K562 (cell line): ENCODE data around the gene POLDIP3. TPM values are rescaled to one million over a fixed set of nuclear protein-coding genes. Genes with fewer than 3 reads are reported as not detected.

Source experiments
- CBX5 ChIP-seq: IDR thresholded peaks from 2 replicates; pipeline ENCODE4 v1.6.1; 2014; ENCODE audit warnings: low read depth, borderline replicate concordance
- CHD4 ChIP-seq: fragments of 200-600 bp; sonication (generic); IDR thresholded peaks from 3 replicates; pipeline ENCODE4 v1.6.1; 2012; ENCODE audit warnings: low read depth, mild to moderate bottlenecking, mixed read lengths, low read length, inconsistent platforms; ENCODE audit not compliant: insufficient read depth, insufficient replicate concordance, poor library complexity, severe bottlenecking
- GATAD2B ChIP-seq: fragments of 450-650 bp; IDR thresholded peaks from 2 replicates; pipeline ENCODE4 v1.6.1; 2017; ENCODE audit warnings: mild to moderate bottlenecking, borderline replicate concordance
- KLF10 ChIP-seq: fragments of 250-450 bp; sonication (Bioruptor Pico); IDR thresholded peaks from 2 replicates; pipeline ENCODE4 v1.6.1; 2021; ENCODE audit warnings: matching md5 sums
- MYNN ChIP-seq, 2 experiments: sonication (generic); formaldehyde crosslinking in 1 of 2; IDR thresholded peaks; 2 replicates each; pipeline versions ENCODE4 v1.5.0 to v1.6.1; 2016 to 2020; ENCODE audit warnings: antibody characterized with exemption in 1 of 2, missing genetic modification reagents in 1 of 2
- NFIC ChIP-seq: fragments of 450-650 bp; IDR thresholded peaks from 2 replicates; pipeline ENCODE4 v1.6.1; 2017; ENCODE audit warnings: mild to moderate bottlenecking, inconsistent platforms
- NR2C2 ChIP-seq, 2 experiments: fragments of 200-800 bp in 1 of 2; sonication (Bioruptor generic) in 1 of 2; sonication (generic) in 1 of 2; formaldehyde crosslinking in 1 of 2; IDR thresholded peaks; 2 replicates each; pipeline versions ENCODE4 v1.6.1 to v1.8.0; 2016 to 2022; ENCODE audit warnings: mild to moderate bottlenecking in 1 of 2, missing compliant biosample characterization in 1 of 2, missing genetic modification characterization in 1 of 2, missing genetic modification reagents in 1 of 2
- RBFOX2 ChIP-seq: fragments of 200-400 bp; formaldehyde crosslinking; IDR thresholded peaks from 2 replicates; pipeline ENCODE4 v1.6.1; 2017; ENCODE audit warnings: low read depth, mild to moderate bottlenecking, low read length, moderate library complexity
- RBM17 ChIP-seq: fragments of 200-400 bp; formaldehyde crosslinking; IDR thresholded peaks from 2 replicates; pipeline ENCODE4 v1.6.1; 2017; ENCODE audit warnings: low read depth, mild to moderate bottlenecking, low read length, borderline replicate concordance
- SAP30 ChIP-seq: fragments of 200-600 bp; sonication (generic); IDR thresholded peaks from 2 replicates; pipeline ENCODE4 v1.6.1; 2012; ENCODE audit warnings: borderline replicate concordance, low read depth, mild to moderate bottlenecking, moderate library complexity, low read length, control low read depth, inconsistent platforms; ENCODE audit not compliant: insufficient read depth, poor library complexity, severe bottlenecking
- SP2 ChIP-seq: IDR thresholded peaks from 2 replicates; pipeline ENCODE4 v1.6.1; 2011; ENCODE audit warnings: mild to moderate bottlenecking, low read depth, low read length, moderate library complexity; ENCODE audit not compliant: poor library complexity, severe bottlenecking; ENCODE audit errors: extremely low read depth
- U2AF1 ChIP-seq: fragments of 200-400 bp; formaldehyde crosslinking; optimal IDR thresholded peaks from 2 replicates; pipeline ENCODE3; 2017; ENCODE audit warnings: mild to moderate bottlenecking, low read depth, low read length, moderate library complexity
- ZNF561 ChIP-seq: fragments of 450-650 bp; formaldehyde crosslinking; conservative IDR thresholded peaks from 2 replicates; pipeline ENCODE4 v1.4.0; 2020; ENCODE audit warnings: mild to moderate bottlenecking, moderate library complexity
- ZNF699 ChIP-seq: fragments of 250-450 bp; sonication (Bioruptor Pico); IDR thresholded peaks from 2 replicates; pipeline ENCODE4 v1.8.0; 2021; ENCODE audit warnings: mild to moderate bottlenecking, moderate library complexity; ENCODE audit not compliant: insufficient replicate concordance
- ZNF707 ChIP-seq: fragments of 250-450 bp; sonication (Bioruptor Pico); conservative IDR thresholded peaks from 2 replicates; pipeline ENCODE4 v1.8.0; 2022; ENCODE audit warnings: inconsistent platforms, mild to moderate bottlenecking, moderate library complexity
- polyA plus RNA-seq, 8 experiments: library from polyadenylated mRNA; depleted of rRNA in 4 of 8; stranded (reverse) in 5 of 8; unstranded in 3 of 8; fragments of >200 nt; fragmentation: Nextera tagmentation in 2 of 8; fragmentation: Illumina TruSeq in 1 of 8; extraction: Ambion mirVana in 2 of 8; extraction: Trizol in 1 of 8; gene quantifications; 2 replicates each; pipeline versions ENCODE4 v1.2.1 to v1.2.3, GENCODE V29; 2011 to 2014; ENCODE audit warnings: inconsistent platforms in 1 of 8, missing spikeins in 1 of 8
- total RNA-seq, 7 experiments: library from RNA; depleted of rRNA in 6 of 7; stranded (reverse); fragments of >200 nt in 6 of 7; fragmentation: Illumina TruSeq in 2 of 7; extraction: Trizol in 2 of 7; gene quantifications; 2 replicates each; pipeline versions ENCODE4 v1.2.1 to v1.2.3, GENCODE V29; 2011 to 2021; ENCODE audit warnings: low replicate concordance in 1 of 7
- TF ChIP-seq, protein P1 (sequence below), 2 experiments: fragments of 450-650 bp; IDR thresholded peaks; 2 replicates each; pipeline ENCODE4 v1.6.1; 2018; ENCODE audit warnings: mild to moderate bottlenecking in 2 of 2, low read depth in 1 of 2; ENCODE audit not compliant: partially characterized antibody in 2 of 2
- TF ChIP-seq, protein P2 (sequence below): sonication (generic); formaldehyde crosslinking; IDR thresholded peaks from 2 replicates; pipeline ENCODE4 v1.5.0; 2020; ENCODE audit warnings: missing genetic modification reagents
- TF ChIP-seq, protein P3 (sequence below): IDR thresholded peaks from 2 replicates; pipeline ENCODE4 v1.6.1; 2011; ENCODE audit not compliant: insufficient read length; ENCODE audit errors: extremely low read depth

Gene POLDIP3
- total and polyA plus RNA-seq, 9 of the 15 experiments (the other 6 are each of a cell fraction or from before 2014, with no cell fraction given), result 14.3 to 53.0 (median 26.3) TPM

DNA sequence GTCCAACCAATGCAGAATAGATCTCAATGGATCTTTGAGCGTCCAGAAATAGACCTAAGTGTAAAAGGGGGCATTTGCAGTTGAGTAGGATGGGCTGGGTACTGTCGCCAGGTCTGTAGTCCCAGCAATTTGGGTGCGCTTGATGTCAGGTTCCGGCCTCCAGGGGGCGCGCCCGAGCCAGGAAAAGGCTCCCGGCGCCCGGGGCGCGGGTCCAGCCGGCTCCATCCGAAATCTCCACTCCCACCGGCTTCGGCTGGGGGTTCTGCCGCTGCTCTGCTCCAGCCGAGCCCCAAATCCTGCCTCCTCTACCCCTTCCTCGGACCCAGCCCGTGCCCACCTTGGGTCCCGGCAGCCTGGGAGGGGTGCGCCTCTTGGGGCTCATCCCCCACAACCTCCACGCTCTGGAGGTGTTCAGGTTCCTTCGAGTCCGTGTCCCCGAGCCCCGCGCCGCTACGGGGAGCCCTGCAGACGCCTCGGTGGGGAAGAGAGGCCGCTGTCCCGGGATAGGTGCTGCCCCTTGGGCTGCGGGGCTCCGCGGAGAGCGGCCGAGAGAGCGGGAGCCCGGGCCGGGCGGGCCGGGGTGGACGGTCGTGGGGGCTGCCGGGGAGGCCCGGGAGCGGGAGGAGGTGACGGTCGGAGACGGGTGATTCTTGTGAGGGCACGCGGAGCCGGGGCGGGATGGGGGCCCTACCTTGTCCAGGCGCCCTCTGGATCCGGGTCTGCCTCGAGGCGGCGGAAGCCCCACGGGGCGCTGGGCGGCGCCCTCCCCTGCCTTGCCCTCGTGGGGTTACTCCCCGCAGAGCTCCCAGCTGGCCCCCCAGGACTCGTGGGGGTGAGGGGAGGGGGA is 47.5 kb upstream of the POLDIP3 start (continued):
- TF ChIP-seq, protein P1, sequence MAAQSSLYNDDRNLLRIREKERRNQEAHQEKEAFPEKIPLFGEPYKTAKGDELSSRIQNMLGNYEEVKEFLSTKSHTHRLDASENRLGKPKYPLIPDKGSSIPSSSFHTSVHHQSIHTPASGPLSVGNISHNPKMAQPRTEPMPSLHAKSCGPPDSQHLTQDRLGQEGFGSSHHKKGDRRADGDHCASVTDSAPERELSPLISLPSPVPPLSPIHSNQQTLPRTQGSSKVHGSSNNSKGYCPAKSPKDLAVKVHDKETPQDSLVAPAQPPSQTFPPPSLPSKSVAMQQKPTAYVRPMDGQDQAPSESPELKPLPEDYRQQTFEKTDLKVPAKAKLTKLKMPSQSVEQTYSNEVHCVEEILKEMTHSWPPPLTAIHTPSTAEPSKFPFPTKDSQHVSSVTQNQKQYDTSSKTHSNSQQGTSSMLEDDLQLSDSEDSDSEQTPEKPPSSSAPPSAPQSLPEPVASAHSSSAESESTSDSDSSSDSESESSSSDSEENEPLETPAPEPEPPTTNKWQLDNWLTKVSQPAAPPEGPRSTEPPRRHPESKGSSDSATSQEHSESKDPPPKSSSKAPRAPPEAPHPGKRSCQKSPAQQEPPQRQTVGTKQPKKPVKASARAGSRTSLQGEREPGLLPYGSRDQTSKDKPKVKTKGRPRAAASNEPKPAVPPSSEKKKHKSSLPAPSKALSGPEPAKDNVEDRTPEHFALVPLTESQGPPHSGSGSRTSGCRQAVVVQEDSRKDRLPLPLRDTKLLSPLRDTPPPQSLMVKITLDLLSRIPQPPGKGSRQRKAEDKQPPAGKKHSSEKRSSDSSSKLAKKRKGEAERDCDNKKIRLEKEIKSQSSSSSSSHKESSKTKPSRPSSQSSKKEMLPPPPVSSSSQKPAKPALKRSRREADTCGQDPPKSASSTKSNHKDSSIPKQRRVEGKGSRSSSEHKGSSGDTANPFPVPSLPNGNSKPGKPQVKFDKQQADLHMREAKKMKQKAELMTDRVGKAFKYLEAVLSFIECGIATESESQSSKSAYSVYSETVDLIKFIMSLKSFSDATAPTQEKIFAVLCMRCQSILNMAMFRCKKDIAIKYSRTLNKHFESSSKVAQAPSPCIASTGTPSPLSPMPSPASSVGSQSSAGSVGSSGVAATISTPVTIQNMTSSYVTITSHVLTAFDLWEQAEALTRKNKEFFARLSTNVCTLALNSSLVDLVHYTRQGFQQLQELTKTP (IDR thresholded peaks at IDR 0.05; ENCODE audit: low read depth in 1 of 2, partially characterized antibody in 2 of 2), result no peak
- no peak for TF ChIP-seq ZNF699 (CRISPR knock-in tag)
- no peak for TF ChIP-seq CBX5
- TF ChIP-seq RBM17, result no peak
- TF ChIP-seq CHD4, result no peak
- TF ChIP-seq, protein P2, sequence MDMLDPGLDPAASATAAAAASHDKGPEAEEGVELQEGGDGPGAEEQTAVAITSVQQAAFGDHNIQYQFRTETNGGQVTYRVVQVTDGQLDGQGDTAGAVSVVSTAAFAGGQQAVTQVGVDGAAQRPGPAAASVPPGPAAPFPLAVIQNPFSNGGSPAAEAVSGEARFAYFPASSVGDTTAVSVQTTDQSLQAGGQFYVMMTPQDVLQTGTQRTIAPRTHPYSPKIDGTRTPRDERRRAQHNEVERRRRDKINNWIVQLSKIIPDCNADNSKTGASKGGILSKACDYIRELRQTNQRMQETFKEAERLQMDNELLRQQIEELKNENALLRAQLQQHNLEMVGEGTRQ (CRISPR knock-in tag), result no peak
- no peak for TF ChIP-seq GATAD2B
- TF ChIP-seq, protein P3, sequence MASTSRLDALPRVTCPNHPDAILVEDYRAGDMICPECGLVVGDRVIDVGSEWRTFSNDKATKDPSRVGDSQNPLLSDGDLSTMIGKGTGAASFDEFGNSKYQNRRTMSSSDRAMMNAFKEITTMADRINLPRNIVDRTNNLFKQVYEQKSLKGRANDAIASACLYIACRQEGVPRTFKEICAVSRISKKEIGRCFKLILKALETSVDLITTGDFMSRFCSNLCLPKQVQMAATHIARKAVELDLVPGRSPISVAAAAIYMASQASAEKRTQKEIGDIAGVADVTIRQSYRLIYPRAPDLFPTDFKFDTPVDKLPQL, result no peak
- TF ChIP-seq RBFOX2, result peak; percentile 79
- TF ChIP-seq ZNF707, result no peak
- no peak for TF ChIP-seq KLF10 (CRISPR knock-in tag)
- no peak for TF ChIP-seq U2AF1
- TF ChIP-seq NR2C2 (CRISPR knock-in tag; IDR thresholded peaks at IDR 0.05), result no peak
- no peak for TF ChIP-seq NR2C2 (tag; IDR thresholded peaks at IDR 0.05)
- no peak for TF ChIP-seq MYNN (IDR thresholded peaks at IDR 0.05)
- no peak for TF ChIP-seq MYNN (CRISPR knock-in tag; IDR thresholded peaks at IDR 0.05)
- TF ChIP-seq SAP30, result no peak
- no peak for TF ChIP-seq SP2
- TF ChIP-seq ZNF561, result no peak
- no peak for TF ChIP-seq NFIC
